HG03575 (cell line): ENCODE data around the gene VMP1.
"Not testable (repeated sequence)": the region's sequence is repeated elsewhere in the genome, so short reads cannot be mapped to it uniquely, and the experiment has no call there.

Experiments used
- ATAC-seq: cut with Tn5 transposase; IDR thresholded peaks from one replicate; pipeline ENCODE4 v1.9.1; 2021; ENCODE audit not compliant: unreplicated experiment, insufficient number of reproducible peaks, low FRiP score; ENCODE audit errors: extremely low read depth

Gene VMP1

DNA sequence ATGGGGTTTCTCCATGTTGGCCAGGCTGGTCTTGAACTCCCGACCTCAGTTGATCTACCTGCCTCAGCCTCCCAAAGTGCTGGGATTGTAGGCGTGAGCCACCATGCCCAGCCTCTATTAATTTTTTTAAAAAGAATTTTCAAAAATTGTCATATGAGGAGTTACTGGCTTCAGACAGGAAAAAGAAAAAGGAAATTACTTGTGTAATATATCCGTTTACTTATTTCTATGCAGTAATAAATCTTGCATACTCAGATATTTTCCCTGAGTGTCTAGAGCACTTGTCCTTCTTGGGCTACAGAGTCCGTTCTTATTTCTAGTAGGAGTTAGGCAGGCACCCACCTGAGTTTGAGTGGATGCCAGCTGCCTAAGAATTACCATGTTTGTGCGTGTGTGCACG lies 85.8 kb downstream of the VMP1 start:
- ATAC-seq = no peak

- ATAC-seq = no peak
These were observed 88.7 kb downstream of the VMP1 start for GRCh38 chr17:59796138-59796537.

DNA sequence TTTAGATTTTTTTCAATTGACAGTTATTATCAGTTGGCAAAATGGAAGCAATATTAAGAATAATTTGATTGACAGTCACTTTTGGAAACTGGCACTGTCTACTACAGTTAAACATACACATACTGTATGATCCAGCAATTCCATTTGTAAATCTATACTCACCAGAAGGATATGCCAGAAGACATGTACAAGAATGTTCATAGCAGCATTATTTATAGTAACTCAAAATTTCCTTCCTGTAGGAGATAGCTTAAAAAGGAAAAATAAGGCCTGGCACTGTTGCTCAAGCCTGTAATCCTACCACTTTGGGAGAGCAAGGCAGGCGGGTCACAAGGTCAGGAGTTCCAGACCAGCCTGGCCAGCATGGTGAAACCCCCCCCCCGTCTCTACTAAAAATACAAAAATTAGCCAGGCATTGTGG lies 89.3 kb downstream of the VMP1 start:
- no peak for ATAC-seq

- no peak for ATAC-seq
These were observed 90.7 kb downstream of the VMP1 start for GRCh38 chr17:59798111-59798510.

DNA sequence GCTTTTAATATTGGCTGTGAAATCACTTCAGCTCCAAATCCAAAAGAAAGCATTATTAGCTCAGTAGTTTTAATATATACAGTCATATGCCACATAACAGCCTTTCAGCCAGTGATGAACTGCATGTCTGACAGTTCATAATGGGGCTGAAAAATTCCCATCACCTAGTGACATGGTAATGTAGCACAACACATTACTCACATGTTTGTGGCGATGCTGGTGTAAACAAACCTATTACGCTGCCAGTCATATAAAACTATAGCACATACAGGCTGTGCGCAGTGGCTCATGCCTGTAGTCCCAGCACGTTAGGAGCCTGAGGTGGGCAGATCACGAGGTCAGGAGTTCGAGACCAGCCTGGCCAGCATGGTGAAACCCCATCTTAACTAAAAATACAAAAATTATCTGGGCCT lies 93.1 kb downstream of the VMP1 start:
- ATAC-seq = no peak

DNA sequence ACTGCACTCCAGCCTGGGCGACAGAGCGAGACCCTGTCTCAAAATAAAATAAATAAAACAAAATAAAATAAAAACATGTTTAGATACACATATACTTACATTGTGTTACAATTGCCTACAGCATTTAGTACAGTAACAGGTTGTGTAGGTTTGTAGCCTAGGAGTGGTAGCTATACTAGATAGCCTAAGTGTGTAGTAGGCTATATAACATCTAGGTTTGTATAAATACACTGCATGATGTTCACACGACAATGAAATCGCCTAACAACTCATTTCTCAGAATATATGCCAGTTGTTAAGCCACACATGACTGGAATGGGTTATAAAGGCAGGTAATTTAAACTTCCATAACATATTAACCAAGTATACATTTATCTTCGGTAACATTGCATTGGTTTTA lies 94.7 kb downstream of the VMP1 start:
- ATAC-seq = no peak

GRCh38 chr17:59804901-59805465 lies 97.5 kb downstream of the VMP1 start:
- no peak for ATAC-seq

- not testable (repeated sequence) for ATAC-seq
These were observed 98.9 kb downstream of the VMP1 start for GRCh38 chr17:59806322-59806721.

DNA sequence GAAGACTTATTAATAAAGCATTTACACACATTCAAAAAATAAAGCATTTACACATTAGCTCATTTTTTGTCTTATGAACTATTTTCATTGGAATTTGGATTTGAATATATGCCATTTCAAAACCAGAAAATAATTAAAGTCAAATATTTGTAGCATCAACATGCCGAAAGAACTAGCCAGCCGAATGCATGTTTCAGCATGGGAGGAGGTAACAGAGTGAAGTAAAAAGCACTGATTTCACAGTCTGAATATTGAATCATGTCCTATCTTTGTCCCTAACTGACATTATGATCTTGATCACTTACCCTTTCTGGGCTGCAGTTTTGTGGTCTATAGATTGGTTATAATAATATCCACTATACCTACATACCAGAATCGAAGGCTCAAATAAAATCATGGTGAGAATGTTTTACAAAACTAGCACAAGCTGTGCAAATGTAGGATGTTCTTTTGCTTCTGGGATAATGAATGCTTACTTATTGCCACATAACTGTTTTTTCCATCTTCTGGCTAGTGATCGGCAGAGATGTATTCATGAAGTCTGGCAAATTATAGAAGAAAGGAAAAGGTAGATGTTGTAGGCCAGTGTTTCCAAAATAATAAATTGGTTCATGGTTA lies 100.5 kb downstream of the VMP1 start:
- ATAC-seq = no peak

- no peak for ATAC-seq
These were observed 103.4 kb downstream of the VMP1 start for GRCh38 chr17:59810894-59811153.

DNA sequence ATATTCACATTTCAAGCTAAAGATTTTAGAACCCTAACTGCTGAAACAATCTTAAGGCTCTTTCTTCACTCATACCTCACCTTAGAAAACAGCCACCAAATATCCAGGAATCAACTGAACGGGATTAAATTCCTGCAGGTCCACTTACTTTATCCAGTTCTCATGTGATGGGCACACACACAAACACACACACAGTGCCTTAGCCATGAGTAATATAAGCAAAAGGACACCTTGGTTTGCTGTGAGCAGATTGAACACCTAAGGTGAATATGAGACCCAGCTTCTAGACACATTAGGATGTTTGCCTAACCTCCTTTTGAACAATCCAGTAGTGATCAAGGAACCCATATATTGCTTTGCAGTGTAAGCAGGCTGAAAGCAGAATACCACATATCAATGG lies 103.8 kb downstream of the VMP1 start:
- ATAC-seq = no peak

DNA sequence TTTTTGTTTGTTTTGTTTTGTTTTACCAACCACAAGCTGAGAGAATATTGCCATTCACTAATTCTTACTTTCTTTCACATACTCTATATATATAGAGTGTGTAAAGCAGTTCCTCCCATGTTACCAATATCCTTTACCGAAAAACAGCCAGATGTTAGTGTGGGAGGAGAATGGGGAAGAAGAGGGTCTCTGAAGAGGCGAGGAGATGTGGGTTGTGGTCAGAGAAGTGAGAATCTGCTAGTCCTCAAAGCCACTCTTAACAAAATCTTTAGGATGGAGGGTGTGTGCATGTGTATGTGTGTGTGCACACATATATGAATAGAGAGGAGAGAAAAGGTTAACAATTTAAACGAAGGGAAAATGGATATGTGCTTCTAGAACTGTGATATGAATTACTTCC lies 104.7 kb downstream of the VMP1 start:
- ATAC-seq = no peak

DNA sequence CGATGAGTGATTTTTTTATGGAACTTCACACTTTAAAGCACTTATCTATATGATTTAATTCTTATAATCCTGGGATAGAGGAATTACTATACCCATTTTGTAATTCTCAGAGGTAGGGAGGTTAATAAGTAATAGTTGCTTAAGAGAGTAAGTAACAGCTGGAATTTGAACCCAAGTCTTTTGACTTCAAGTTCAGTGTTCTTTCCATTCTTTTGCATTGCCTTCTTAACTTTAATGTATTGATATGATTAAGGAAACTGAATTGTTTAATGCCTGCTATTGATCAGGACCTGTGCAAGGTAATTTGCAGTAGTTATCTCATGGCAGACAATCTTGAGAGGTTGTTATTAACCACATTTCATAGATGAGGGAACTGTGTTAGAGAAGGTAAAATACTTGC lies 106.8 kb downstream of the VMP1 start:
- ATAC-seq = no peak

GRCh38 chr17:59814685-59815084 lies 107.2 kb downstream of the VMP1 start:
- ATAC-seq = no peak

DNA sequence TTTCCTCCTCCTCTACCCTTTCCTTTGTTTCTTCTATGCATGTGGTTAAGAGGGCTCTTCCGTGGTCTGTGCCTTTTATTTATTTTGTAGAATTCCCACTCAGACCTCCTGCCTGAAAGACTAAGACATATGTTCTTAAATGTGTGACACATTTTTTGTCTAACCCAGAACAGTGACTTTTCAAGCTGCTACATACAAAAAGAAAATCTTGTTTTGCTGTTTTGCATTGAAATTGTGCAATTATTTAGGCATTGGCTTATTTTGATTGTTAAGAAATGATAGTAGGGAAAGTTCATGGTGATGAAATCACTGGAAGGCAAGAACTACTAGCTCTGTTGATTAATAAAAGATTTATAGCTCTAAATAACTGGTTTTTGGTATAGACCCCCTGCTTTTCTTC lies 108.5 kb downstream of the VMP1 start:
- ATAC-seq = no peak

GRCh38 chr17:59825533-59826322 lies 118.3 kb downstream of the VMP1 start:
- ATAC-seq = no peak

DNA sequence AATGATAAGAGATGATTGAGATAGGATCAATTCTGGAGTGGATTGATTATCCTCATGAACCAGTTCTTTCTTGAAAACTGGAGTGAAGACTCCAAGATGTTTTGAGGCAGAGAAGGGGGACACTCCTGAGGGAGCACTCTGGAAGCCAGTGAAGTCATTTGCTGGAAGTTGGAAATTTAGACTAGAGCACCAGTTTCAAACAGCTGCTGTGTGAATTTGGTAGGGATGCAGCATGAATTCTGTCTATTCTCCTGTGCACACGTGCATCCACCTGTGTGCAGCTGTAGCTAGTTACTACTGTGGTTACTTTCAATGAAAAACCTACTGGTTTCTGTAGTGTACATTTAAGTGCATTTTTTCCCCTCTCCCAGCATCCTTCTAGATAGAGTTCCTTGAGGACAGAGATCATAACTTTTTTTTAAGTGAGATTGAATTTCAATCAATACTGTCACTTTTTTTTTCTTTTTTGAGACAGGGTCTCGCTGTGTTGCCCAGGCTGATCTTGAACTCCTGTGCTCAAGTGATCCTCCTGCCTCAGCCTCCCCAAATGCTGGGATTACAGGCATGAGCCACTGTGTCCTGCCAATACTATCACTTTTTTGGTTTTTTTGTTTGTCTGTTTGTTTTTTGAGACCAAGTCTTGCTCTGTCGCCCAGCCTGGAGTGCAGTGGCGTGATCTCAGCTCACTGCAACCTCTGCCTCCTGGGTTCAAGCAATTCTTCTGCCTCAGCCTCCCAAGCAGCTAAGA lies 119.4 kb downstream of the VMP1 start:
- ATAC-seq = no peak

- no peak for ATAC-seq
These were observed 120.4 kb downstream of the VMP1 start for GRCh38 chr17:59827721-59828477.

DNA sequence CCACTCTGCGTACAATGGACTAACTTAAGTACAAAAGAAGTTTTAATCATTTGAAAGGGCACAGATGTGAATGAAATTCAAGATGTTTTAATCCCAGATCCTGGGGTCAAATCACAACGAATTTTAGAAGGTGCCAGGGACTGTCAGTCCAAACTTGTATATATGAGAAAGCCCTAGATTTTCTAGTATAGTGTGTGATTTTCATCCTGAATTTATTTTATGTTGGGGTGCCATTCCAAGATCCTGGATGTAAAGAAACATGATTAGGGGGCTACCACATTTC lies 121.0 kb downstream of the VMP1 start:
- ATAC-seq = no peak

GRCh38 chr17:59828819-59829216 lies 121.4 kb downstream of the VMP1 start:
- not testable (repeated sequence) for ATAC-seq
